Measurements from ENCODE around the gene RAP1GAP. TPM values are rescaled to one million over a fixed set of nuclear protein-coding genes. Genes with fewer than 3 reads are reported as not detected.
A peak's percentile ranks its signal among the peaks of the same experiment; 100 is the strongest.

Gene RAP1GAP
- polyA plus RNA-seq, 2 of the 4 experiments (the other 2 are of a cell fraction) = 5.4 to 16.7 TPM

GRCh38 chr1:21652101-21652936 is 16.8 kb downstream of the RAP1GAP start:
- FAIRE-seq (no peak), ATAC-seq (no peak), DNase-seq (ENCODE audit: low read depth in 1 of 2, low spot score in 1 of 2) (no peak)
- peak overlapping the region; percentile 94 for H3K4me2 ChIP-seq
- peak overlapping the region; percentile 74 to 94 for H3K27ac ChIP-seq
- H3K9me3 ChIP-seq = no peaks in the 10 kb centered on the region
- H3K4me1 ChIP-seq = peaks cover 40% of the 10 kb centered on the region
- 75% methylated on average over 18 of the region's 39 CpGs for WGBS (ENCODE audit: missing lambda C conversion rate)
- H3K4me3 ChIP-seq = peak overlapping the region; percentile 58
- TF ChIP-seq PHF8 (IDR thresholded peaks at IDR 0.05; ENCODE audit: borderline replicate concordance, low read depth) (no peak), CBX2 (IDR thresholded peaks at IDR 0.05; ENCODE audit: borderline replicate concordance, low read depth) (no peak), ESRRA (IDR thresholded peaks at IDR 0.05; ENCODE audit: borderline replicate concordance, low read length) (no peak), FOXS1 (CRISPR knock-in tag; IDR thresholded peaks at IDR 0.05) (no peak), ZFP36 (IDR thresholded peaks at IDR 0.05; ENCODE audit: borderline replicate concordance, partially characterized antibody) (no peak), MAZ (IDR thresholded peaks at IDR 0.05; ENCODE audit: borderline replicate concordance, low read depth, low read length) (no peak), CBX8 (IDR thresholded peaks at IDR 0.05) (no peak)
- TF ChIP-seq, protein P1, sequence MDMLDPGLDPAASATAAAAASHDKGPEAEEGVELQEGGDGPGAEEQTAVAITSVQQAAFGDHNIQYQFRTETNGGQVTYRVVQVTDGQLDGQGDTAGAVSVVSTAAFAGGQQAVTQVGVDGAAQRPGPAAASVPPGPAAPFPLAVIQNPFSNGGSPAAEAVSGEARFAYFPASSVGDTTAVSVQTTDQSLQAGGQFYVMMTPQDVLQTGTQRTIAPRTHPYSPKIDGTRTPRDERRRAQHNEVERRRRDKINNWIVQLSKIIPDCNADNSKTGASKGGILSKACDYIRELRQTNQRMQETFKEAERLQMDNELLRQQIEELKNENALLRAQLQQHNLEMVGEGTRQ (IDR thresholded peaks at IDR 0.05) = no peak
- TF ChIP-seq, protein P2, sequence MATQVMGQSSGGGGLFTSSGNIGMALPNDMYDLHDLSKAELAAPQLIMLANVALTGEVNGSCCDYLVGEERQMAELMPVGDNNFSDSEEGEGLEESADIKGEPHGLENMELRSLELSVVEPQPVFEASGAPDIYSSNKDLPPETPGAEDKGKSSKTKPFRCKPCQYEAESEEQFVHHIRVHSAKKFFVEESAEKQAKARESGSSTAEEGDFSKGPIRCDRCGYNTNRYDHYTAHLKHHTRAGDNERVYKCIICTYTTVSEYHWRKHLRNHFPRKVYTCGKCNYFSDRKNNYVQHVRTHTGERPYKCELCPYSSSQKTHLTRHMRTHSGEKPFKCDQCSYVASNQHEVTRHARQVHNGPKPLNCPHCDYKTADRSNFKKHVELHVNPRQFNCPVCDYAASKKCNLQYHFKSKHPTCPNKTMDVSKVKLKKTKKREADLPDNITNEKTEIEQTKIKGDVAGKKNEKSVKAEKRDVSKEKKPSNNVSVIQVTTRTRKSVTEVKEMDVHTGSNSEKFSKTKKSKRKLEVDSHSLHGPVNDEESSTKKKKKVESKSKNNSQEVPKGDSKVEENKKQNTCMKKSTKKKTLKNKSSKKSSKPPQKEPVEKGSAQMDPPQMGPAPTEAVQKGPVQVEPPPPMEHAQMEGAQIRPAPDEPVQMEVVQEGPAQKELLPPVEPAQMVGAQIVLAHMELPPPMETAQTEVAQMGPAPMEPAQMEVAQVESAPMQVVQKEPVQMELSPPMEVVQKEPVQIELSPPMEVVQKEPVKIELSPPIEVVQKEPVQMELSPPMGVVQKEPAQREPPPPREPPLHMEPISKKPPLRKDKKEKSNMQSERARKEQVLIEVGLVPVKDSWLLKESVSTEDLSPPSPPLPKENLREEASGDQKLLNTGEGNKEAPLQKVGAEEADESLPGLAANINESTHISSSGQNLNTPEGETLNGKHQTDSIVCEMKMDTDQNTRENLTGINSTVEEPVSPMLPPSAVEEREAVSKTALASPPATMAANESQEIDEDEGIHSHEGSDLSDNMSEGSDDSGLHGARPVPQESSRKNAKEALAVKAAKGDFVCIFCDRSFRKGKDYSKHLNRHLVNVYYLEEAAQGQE (IDR thresholded peaks at IDR 0.05) = no peak
- ChIA-PET CTCF (interaction anchor here (0.6 to 0.7 kb wide), 2 partner anchors 72 to 267 kb away, joined by 3 read pairs; no protein-coding TSS in a partner anchor), POLR2A (interaction anchor here (0.6 kb wide), 1 partner anchor 922 kb away, joined by 3 read pairs; no protein-coding TSS in a partner anchor)

GRCh38 chr1:21651214-21652042 is 17.7 kb downstream of the RAP1GAP start:
- Histone ChIP-seq H3K27ac (peak overlapping the region; percentile 74 to 94), H3K9me3 (no peaks in the 10 kb centered on the region), H3K4me1 (peaks cover 36% of the 10 kb centered on the region), H3K4me3 (peak overlapping the region; percentile 58), H3K4me2 (peak overlapping the region; percentile 94)
- DNase-seq (ENCODE audit: low read depth in 1 of 2, low spot score in 1 of 2) (peak in 1 of 2 experiments; percentile 30), ATAC-seq (peak; percentile 18 to 45; a peak in 4 of 6 replicates), FAIRE-seq (no peak)
- 49% methylated on average over 3 of the region's 80 CpGs for WGBS (ENCODE audit: missing lambda C conversion rate)
- TF ChIP-seq RNF2 (IDR thresholded peaks at IDR 0.05; ENCODE audit: borderline replicate concordance, low read depth) (no peak), GATA3 (IDR thresholded peaks at IDR 0.05; ENCODE audit: borderline replicate concordance) (no peak), ZNF302 (CRISPR knock-in tag; IDR thresholded peaks at IDR 0.05) (no peak), HDAC2 (IDR thresholded peaks at IDR 0.05) (no peak), TP53 (CRISPR knock-in tag; IDR thresholded peaks at IDR 0.05) (no peak), CBX8 (IDR thresholded peaks at IDR 0.05) (no peak), RAD21 (conservative IDR thresholded peaks at IDR 0.05 in 1 of 2, IDR thresholded peaks at IDR 0.05 in 1 of 2) (no peak), FOSL2 (IDR thresholded peaks at IDR 0.05) (no peak), FOSL2 (CRISPR knock-in tag; IDR thresholded peaks at IDR 0.05) (no peak), JUN (IDR thresholded peaks at IDR 0.05) (no peak), HOXA7 (CRISPR knock-in tag; IDR thresholded peaks at IDR 0.05) (no peak), POLR2AphosphoS2 (conservative IDR thresholded peaks at IDR 0.05; ENCODE audit: low read length) (no peak), RARB (CRISPR knock-in tag; IDR thresholded peaks at IDR 0.05) (no peak), ZC3H11A (IDR thresholded peaks at IDR 0.05) (no peak)
- TF ChIP-seq, protein P2 (IDR thresholded peaks at IDR 0.05) = no peak
- ChIA-PET CTCF (no interaction called here), POLR2A (interaction anchor here (0.6 kb wide), 1 partner anchor 923 kb away, joined by 3 read pairs; no protein-coding TSS in a partner anchor)

Measured in A549 (cell line).